ENCODE measurements around the gene SEPTIN5.

SEPTIN5 gene

GRCh38 chr22:19733755-19734154 is 19.5 kb downstream of the SEPTIN5 start:
- DNase-seq (ENCODE audit: low read depth): no peak

GRCh38 chr22:19734163-19734562 is 19.9 kb downstream of the SEPTIN5 start:
- DNase-seq (ENCODE audit: low read depth): no peak

- DNase-seq (ENCODE audit: low read depth): no peak
These were observed 20.6 kb downstream of the SEPTIN5 start for GRCh38 chr22:19734837-19735382.

- DNase-seq (ENCODE audit: low read depth): no peak
These were observed 21.6 kb downstream of the SEPTIN5 start for GRCh38 chr22:19735665-19736510.

- no peak for DNase-seq (ENCODE audit: low read depth)
These were observed 23.8 kb downstream of the SEPTIN5 start for GRCh38 chr22:19737846-19738663.

GRCh38 chr22:19738664-19739447 is 24.6 kb downstream of the SEPTIN5 start:
- no peak for DNase-seq (ENCODE audit: low read depth)

- DNase-seq (ENCODE audit: low read depth): no peak
These were observed 25.2 kb downstream of the SEPTIN5 start for GRCh38 chr22:19739448-19739895.

GRCh38 chr22:19739911-19740449 is 25.7 kb downstream of the SEPTIN5 start:
- no peak for DNase-seq (ENCODE audit: low read depth)

- DNase-seq (ENCODE audit: low read depth): no peak
These were observed 26.3 kb downstream of the SEPTIN5 start for GRCh38 chr22:19740586-19740985.

GRCh38 chr22:19741053-19741452 is 26.8 kb downstream of the SEPTIN5 start:
- no peak for DNase-seq (ENCODE audit: low read depth)

GRCh38 chr22:19742160-19743066 is 28.1 kb downstream of the SEPTIN5 start:
- no peak for DNase-seq (ENCODE audit: low read depth)

- no peak for DNase-seq (ENCODE audit: low read depth)
These were observed 28.8 kb downstream of the SEPTIN5 start for GRCh38 chr22:19743081-19743480.

- no peak for DNase-seq (ENCODE audit: low read depth)
These were observed 29.3 kb downstream of the SEPTIN5 start for GRCh38 chr22:19743651-19744050.

- DNase-seq (ENCODE audit: low read depth): no peak
These were observed 30.2 kb downstream of the SEPTIN5 start for GRCh38 chr22:19744350-19745006.

GRCh38 chr22:19745155-19746101 is 31.1 kb downstream of the SEPTIN5 start:
- DNase-seq (ENCODE audit: low read depth): no peak

- no peak for DNase-seq (ENCODE audit: low read depth)
These were observed 32.4 kb downstream of the SEPTIN5 start for GRCh38 chr22:19746726-19747125.

GRCh38 chr22:19747551-19747950 is 33.2 kb downstream of the SEPTIN5 start:
- DNase-seq (ENCODE audit: low read depth): no peak

- DNase-seq (ENCODE audit: low read depth): no peak
These were observed 33.8 kb downstream of the SEPTIN5 start for GRCh38 chr22:19748139-19748538.
